CD8-positive, alpha-beta memory T cell (primary cell): ENCODE results near the gene CCDC51. TPM values are rescaled to one million over a fixed set of nuclear protein-coding genes. Genes with fewer than 3 reads are reported as not detected.

Source experiments
- CTCF ChIA-PET: fragments of 350-600 bp; sonication (Branson Sonifier 250); formaldehyde crosslinking; loops from one replicate; lab custom pipeline; 2021; ENCODE audit warnings: antibody characterized with exemption; lab: Charles Lee
- POLR2A ChIA-PET: fragments of 350-600 bp; sonication (Branson Sonifier 250); formaldehyde crosslinking; loops from one replicate; lab custom pipeline; 2021; ENCODE audit warnings: antibody characterized with exemption; lab: Charles Lee
- DNase-seq, 5 donors: peaks; one replicate each; pipeline versions ENCODE4 v3.0.0 to v3.0.0-alpha.2; 2020 to 2022; ENCODE audit warnings: mixed read lengths in 1 of 5
- H3K27ac ChIP-seq: one replicate; pipeline ENCODE4 v1.7.0; 2013; ENCODE audit warnings: low read depth, mild to moderate bottlenecking, low read length, moderate library complexity
- H3K27me3 ChIP-seq: 2 replicates; pipeline ENCODE4 v1.7.0; 2013; ENCODE audit warnings: low read length, mild to moderate bottlenecking; ENCODE audit not compliant: insufficient read depth, poor library complexity, severe bottlenecking
- H3K36me3 ChIP-seq: 2 replicates; pipeline ENCODE4 v1.7.0; 2013; ENCODE audit warnings: mild to moderate bottlenecking, low read length, moderate library complexity; ENCODE audit not compliant: insufficient read depth
- H3K4me1 ChIP-seq: 2 replicates; pipeline ENCODE4 v1.7.0; 2013; ENCODE audit warnings: mild to moderate bottlenecking, low read length, moderate library complexity; ENCODE audit not compliant: insufficient read depth
- H3K4me3 ChIP-seq: 2 replicates; pipeline ENCODE4 v1.7.0; 2013; ENCODE audit warnings: mild to moderate bottlenecking, low read length
- H3K9me3 ChIP-seq: 2 replicates; pipeline ENCODE4 v1.7.0; 2013; ENCODE audit warnings: mild to moderate bottlenecking, low read length
- H3K27ac Mint-ChIP-seq, 8 donors: one replicate each; pipeline ENCODE4 v1.8.0; 2020 to 2021; ENCODE audit warnings: mixed read lengths in 8 of 8, mild to moderate bottlenecking in 6 of 8, inconsistent platforms in 3 of 8, moderate library complexity in 3 of 8
- H3K27me3 Mint-ChIP-seq, 2 donors: one replicate each; pipeline ENCODE4 v1.8.0; 2020 to 2021; ENCODE audit warnings: mixed read lengths in 2 of 2, mild to moderate bottlenecking in 1 of 2, moderate library complexity in 1 of 2
- H3K36me3 Mint-ChIP-seq, 3 donors: one replicate each; pipeline ENCODE4 v1.8.0; 2020 to 2021; ENCODE audit warnings: mixed read lengths in 3 of 3, inconsistent platforms in 1 of 3, mild to moderate bottlenecking in 1 of 3
- H3K4me1 Mint-ChIP-seq, 3 donors: one replicate each; pipeline ENCODE4 v1.8.0; 2020 to 2021; ENCODE audit warnings: mixed read lengths in 3 of 3, inconsistent platforms in 1 of 3, mild to moderate bottlenecking in 1 of 3
- H3K4me3 Mint-ChIP-seq, 7 donors: one replicate each; pipeline ENCODE4 v1.8.0; 2020 to 2021; ENCODE audit warnings: mixed read lengths in 7 of 7, mild to moderate bottlenecking in 6 of 7, moderate library complexity in 4 of 7, inconsistent platforms in 2 of 7
- H3K9me3 Mint-ChIP-seq, 5 donors: one replicate each; pipeline ENCODE4 v1.8.0; 2020 to 2022; ENCODE audit warnings: mixed read lengths in 5 of 5, mild to moderate bottlenecking in 3 of 5, moderate library complexity in 2 of 5, inconsistent platforms in 1 of 5
- polyA plus RNA-seq: library from polyadenylated mRNA; unstranded; fragments of 300-500 nt; fragmentation: Illumina TruSeq; gene quantifications from one replicate; pipeline ENCODE4 v1.2.3, GENCODE V29; 2021
- total RNA-seq, 2 experiments: library from RNA; stranded (reverse); gene quantifications; one replicate each; pipeline ENCODE4 v1.2.3, GENCODE V29; 2021

The CCDC51 gene
- total and polyA plus RNA-seq, 3 experiments from 2014 or later = 11.3 to 26.0 (median 24.2) TPM

- Mint-ChIP-seq H3K27me3 (no peaks in the 10 kb centered on the region), H3K4me1 (peaks cover 0 to 10% (median 6%) of the 10 kb centered on the region in 3 donors), H3K9me3 (no peaks in the 10 kb centered on the region), H3K4me3 (no peak overlapping the region), H3K36me3 (peaks cover 0 to 55% (median 5%) of the 10 kb centered on the region in 3 donors), H3K27ac (no peak overlapping the region)
- DNase-seq = no peak
- Histone ChIP-seq H3K27ac (no peak overlapping the region), H3K36me3 (peaks cover 28% of the 10 kb centered on the region), H3K4me3 (no peak overlapping the region), H3K4me1 (no peaks in the 10 kb centered on the region), H3K27me3 (no peaks in the 10 kb centered on the region), H3K9me3 (no peaks in the 10 kb centered on the region)
- ChIA-PET POLR2A (interaction anchor here (0.6 kb wide), 1 partner anchor 30 kb away, joined by 5 read pairs; no protein-coding TSS in a partner anchor), CTCF (interaction anchor here (4.3 kb wide), 1 partner anchor 23 kb away, joined by 29 read pairs; no protein-coding TSS in a partner anchor)
Observed at GRCh38 chr3:48459331-48459730, 19.4 kb upstream of the CCDC51 start.

- no peak overlapping the region for H3K4me3 ChIP-seq
- Mint-ChIP-seq H3K4me3 (no peak overlapping the region), H3K36me3 (peaks cover 0 to 79% (median 11%) of the 10 kb centered on the region in 3 donors), H3K27me3 (no peaks in the 10 kb centered on the region), H3K4me1 (peaks cover 0 to 10% (median 6%) of the 10 kb centered on the region in 3 donors), H3K27ac (no peak overlapping the region), H3K9me3 (no peaks in the 10 kb centered on the region)
- no peaks in the 10 kb centered on the region for H3K27me3 ChIP-seq
- H3K4me1 ChIP-seq = no peaks in the 10 kb centered on the region
- no peak for DNase-seq
- H3K9me3 ChIP-seq = no peaks in the 10 kb centered on the region
- ChIA-PET POLR2A (interaction anchor here (0.7 to 1.1 kb wide), 2 partner anchors 10 to 17 kb away, joined by 3 to 4 read pairs; partner anchors contain the start of genes ATRIP and CCDC51), CTCF (interaction anchor here (1.5 to 4.3 kb wide), 2 partner anchors 20 to 51 kb away, joined by 5 to 29 read pairs; no protein-coding TSS in a partner anchor)
- H3K36me3 ChIP-seq = peaks cover 39% of the 10 kb centered on the region
- no peak overlapping the region for H3K27ac ChIP-seq
Observed at GRCh38 chr3:48456456-48456855, 16.5 kb upstream of the CCDC51 start.

GRCh38 chr3:48451270-48451669 lies 11.4 kb upstream of the CCDC51 start:
- H3K4me1 ChIP-seq = peaks cover 12% of the 10 kb centered on the region
- Mint-ChIP-seq H3K9me3 (no peaks in the 10 kb centered on the region), H3K4me1 (peaks cover 11 to 23% (median 19%) of the 10 kb centered on the region in 3 donors), H3K36me3 (peaks cover 0 to 53% (median 13%) of the 10 kb centered on the region in 3 donors), H3K27ac (peak overlapping the region in 2 of 8 donors; percentile 29 to 66), H3K4me3 (no peak overlapping the region), H3K27me3 (no peaks in the 10 kb centered on the region)
- no peaks in the 10 kb centered on the region for H3K9me3 ChIP-seq
- CTCF ChIA-PET = interaction anchor here (1.1 to 3.9 kb wide), 4 partner anchors 15 to 56 kb away, joined by 3 to 21 read pairs (median 6); no protein-coding TSS in a partner anchor
- peaks cover 13% of the 10 kb centered on the region for H3K36me3 ChIP-seq
- no peak overlapping the region for H3K4me3 ChIP-seq
- H3K27ac ChIP-seq = no peak overlapping the region
- no peak for DNase-seq
- POLR2A ChIA-PET = no interaction called here
- no peaks in the 10 kb centered on the region for H3K27me3 ChIP-seq

- Histone ChIP-seq H3K36me3 (peaks cover 14% of the 10 kb centered on the region), H3K9me3 (no peaks in the 10 kb centered on the region), H3K4me1 (peaks cover 26% of the 10 kb centered on the region), H3K27me3 (no peaks in the 10 kb centered on the region), H3K4me3 (peak within 1 kb of the TSS; percentile 88), H3K27ac (peak within 1 kb of the TSS; percentile 71)
- peak within 1 kb of the TSS; percentile 91 to 96 (median 95) for H3K27ac Mint-ChIP-seq
- H3K4me3 Mint-ChIP-seq = peak within 1 kb of the TSS; percentile 84 to 94 (median 88)
- no peaks in the 10 kb centered on the region for H3K27me3 Mint-ChIP-seq
- peak; percentile 78 to 89 (median 83) for DNase-seq
- H3K9me3 Mint-ChIP-seq = no peaks in the 10 kb centered on the region
- H3K4me1 Mint-ChIP-seq = peaks cover 27 to 46% (median 37%) of the 10 kb centered on the region in 3 donors
- POLR2A ChIA-PET = interaction anchor here (0.6 to 1.8 kb wide), 9 partner anchors 10 to 206 kb away, joined by 3 to 10 read pairs (median 4); partner anchors contain the start of genes SHISA5 and ZNF589
- H3K36me3 Mint-ChIP-seq = peaks cover 0 to 47% (median 8%) of the 10 kb centered on the region in 3 donors
- CTCF ChIA-PET = interaction anchor here (0.8 to 4.7 kb wide), 10 partner anchors 11 to 178 kb away, joined by 3 to 60 read pairs (median 4); no protein-coding TSS in a partner anchor
Observed at GRCh38 chr3:48446425-48447193, 6.7 kb upstream of the CCDC51 start, which contains the start of gene ATRIP. Gene ATRIP, plus strand, starts transcription at chr3:48446737. Its CDS starts 109 bp downstream, at chr3:48446846.

- H3K27me3 Mint-ChIP-seq = no peaks in the 10 kb centered on the region
- peaks cover 17% of the 10 kb centered on the region for H3K36me3 ChIP-seq
- H3K4me1 ChIP-seq = peaks cover 32% of the 10 kb centered on the region
- peaks cover 0 to 46% (median 8%) of the 10 kb centered on the region in 3 donors for H3K36me3 Mint-ChIP-seq
- no peaks in the 10 kb centered on the region for H3K9me3 Mint-ChIP-seq
- peak overlapping the region; percentile 91 to 96 (median 95) for H3K27ac Mint-ChIP-seq
- H3K4me1 Mint-ChIP-seq = peaks cover 31 to 52% (median 43%) of the 10 kb centered on the region in 3 donors
- H3K9me3 ChIP-seq = no peaks in the 10 kb centered on the region
- peak overlapping the region; percentile 84 to 94 (median 88) for H3K4me3 Mint-ChIP-seq
- peak overlapping the region; percentile 88 for H3K4me3 ChIP-seq
- DNase-seq = no peak
- H3K27me3 ChIP-seq = no peaks in the 10 kb centered on the region
- ChIA-PET POLR2A (interaction anchor here (0.6 to 1.8 kb wide), 9 partner anchors 10 to 206 kb away, joined by 3 to 10 read pairs (median 4); partner anchors contain the start of genes SHISA5 and ZNF589), CTCF (interaction anchor here (0.9 to 4.7 kb wide), 9 partner anchors 11 to 177 kb away, joined by 3 to 60 read pairs (median 5); no protein-coding TSS in a partner anchor)
- peak overlapping the region; percentile 71 for H3K27ac ChIP-seq
Observed at GRCh38 chr3:48446043-48446424, 6.1 kb upstream of the CCDC51 start.

GRCh38 chr3:48445277-48445882 lies 5.5 kb upstream of the CCDC51 start:
- ChIA-PET POLR2A (interaction anchor here (0.6 to 1.8 kb wide), 8 partner anchors 10 to 205 kb away, joined by 3 to 10 read pairs (median 5); partner anchors contain the start of genes SHISA5 and ZNF589), CTCF (interaction anchor here (1.4 to 4.7 kb wide), 7 partner anchors 10 to 112 kb away, joined by 3 to 60 read pairs (median 7); no protein-coding TSS in a partner anchor)
- H3K4me3 ChIP-seq = no peak overlapping the region
- peak overlapping the region; percentile 91 to 96 (median 95) for H3K27ac Mint-ChIP-seq
- DNase-seq = no peak
- no peaks in the 10 kb centered on the region for H3K27me3 Mint-ChIP-seq
- peak overlapping the region; percentile 84 to 94 (median 88) for H3K4me3 Mint-ChIP-seq
- H3K4me1 Mint-ChIP-seq = peaks cover 33 to 58% (median 45%) of the 10 kb centered on the region in 3 donors
- H3K36me3 ChIP-seq = peaks cover 17% of the 10 kb centered on the region
- H3K36me3 Mint-ChIP-seq = peaks cover 0 to 51% (median 8%) of the 10 kb centered on the region in 3 donors
- no peak overlapping the region for H3K27ac ChIP-seq
- H3K9me3 ChIP-seq = no peaks in the 10 kb centered on the region
- peaks cover 33% of the 10 kb centered on the region for H3K4me1 ChIP-seq
- H3K9me3 Mint-ChIP-seq = no peaks in the 10 kb centered on the region
- H3K27me3 ChIP-seq = no peaks in the 10 kb centered on the region

GRCh38 chr3:48441940-48442339 lies 2.0 kb upstream of the CCDC51 start:
- DNase-seq = no peak
- peaks cover 39 to 61% (median 43%) of the 10 kb centered on the region in 3 donors for H3K4me1 Mint-ChIP-seq
- ChIA-PET CTCF (interaction anchor here (1.1 to 2.3 kb wide), 3 partner anchors 16 to 65 kb away, joined by 3 to 7 read pairs (median 4); no protein-coding TSS in a partner anchor), POLR2A (interaction anchor here (0.6 to 3.0 kb wide), 3 partner anchors 30 to 117 kb away, joined by 3 to 18 read pairs (median 4); no protein-coding TSS in a partner anchor)
- Histone ChIP-seq H3K27me3 (no peaks in the 10 kb centered on the region), H3K9me3 (no peaks in the 10 kb centered on the region), H3K4me1 (peaks cover 35% of the 10 kb centered on the region), H3K4me3 (no peak overlapping the region), H3K27ac (no peak overlapping the region), H3K36me3 (peaks cover 17% of the 10 kb centered on the region)
- peak overlapping the region in 6 of 8 donors; percentile 96 to 100 (median 100) for H3K27ac Mint-ChIP-seq
- no peaks in the 10 kb centered on the region for H3K9me3 Mint-ChIP-seq
- peaks cover 0 to 49% (median 5%) of the 10 kb centered on the region in 3 donors for H3K36me3 Mint-ChIP-seq
- peak overlapping the region; percentile 84 to 99 (median 93) for H3K4me3 Mint-ChIP-seq
- H3K27me3 Mint-ChIP-seq = no peaks in the 10 kb centered on the region
